ENCODE results near the gene VN1R4.
"Not testable (repeated sequence)": the region's sequence is repeated elsewhere in the genome, so short reads cannot be mapped to it uniquely, and the experiment has no call there.

DNA sequence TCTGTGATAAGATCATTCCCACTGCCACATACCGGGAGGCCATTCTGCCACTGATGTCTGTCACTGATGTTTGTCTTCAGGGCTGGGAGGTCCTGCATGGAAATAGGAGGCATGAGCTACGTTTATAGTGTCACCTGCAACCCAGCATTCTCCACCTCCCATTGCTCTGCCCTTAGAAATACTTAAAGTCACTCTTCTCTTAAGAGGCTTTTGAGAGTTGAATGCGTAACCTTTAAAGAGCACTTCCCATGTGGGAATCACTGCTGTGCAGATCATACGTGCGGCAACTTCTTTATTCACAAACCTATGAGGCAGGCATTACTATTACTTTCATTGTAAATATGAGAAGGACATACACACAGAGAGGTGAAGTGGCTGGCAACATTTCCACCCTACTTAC lies at the start of gene VN1R4:
- not testable (repeated sequence) for TF ChIP-seq EZH2 (IDR thresholded peaks at IDR 0.05); POLR2AphosphoS5 (IDR thresholded peaks at IDR 0.05; ENCODE audit: borderline replicate concordance, low read depth, low read length)
